IPS-18c (cell line): ENCODE measurements around the gene PRSS23.
"Not testable (repeated sequence)": the region's sequence is repeated elsewhere in the genome, so short reads cannot be mapped to it uniquely, and the experiment has no call there.

ENCODE experiments used
- H3K4me3 ChIP-seq: 2 replicates; pipeline ENCODE4 v1.7.0; 2013; ENCODE audit warnings: low read depth, mild to moderate bottlenecking, low read length, moderate library complexity; ENCODE audit not compliant: insufficient read depth
- H3K9me3 ChIP-seq: one replicate; pipeline ENCODE4 v1.6.1; 2013; ENCODE audit warnings: mild to moderate bottlenecking, low read length, moderate library complexity; ENCODE audit not compliant: control insufficient read depth, insufficient read depth

The PRSS23 gene

GRCh38 chr11:86804951-86805350 is 4.6 kb downstream of the PRSS23 start:
- H3K4me3 ChIP-seq = no peak overlapping the region
- no peaks in the 10 kb centered on the region for H3K9me3 ChIP-seq

DNA sequence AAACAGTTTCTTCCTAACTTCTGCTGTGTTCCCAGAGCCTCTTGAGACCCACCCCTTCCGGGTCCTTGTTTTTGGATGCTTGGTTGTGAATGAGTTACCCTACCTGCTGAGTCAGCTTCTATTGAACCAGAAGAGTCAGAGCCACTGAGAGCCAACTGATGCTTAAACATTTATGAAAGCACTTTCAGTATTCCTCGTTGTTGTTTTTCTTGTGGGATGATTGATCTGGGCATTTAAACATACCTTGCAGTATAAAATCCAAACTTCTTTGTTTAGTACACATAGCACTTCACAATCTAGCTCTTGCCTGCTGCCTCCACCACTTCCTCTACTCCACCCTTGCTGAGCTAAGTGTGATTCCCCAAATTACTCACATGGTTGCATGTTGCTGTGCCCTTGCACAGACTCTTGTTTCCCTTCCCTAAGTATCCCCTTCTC is 5.5 kb downstream of the PRSS23 start:
- Histone ChIP-seq H3K9me3 (no peaks in the 10 kb centered on the region), H3K4me3 (no peak overlapping the region)

DNA sequence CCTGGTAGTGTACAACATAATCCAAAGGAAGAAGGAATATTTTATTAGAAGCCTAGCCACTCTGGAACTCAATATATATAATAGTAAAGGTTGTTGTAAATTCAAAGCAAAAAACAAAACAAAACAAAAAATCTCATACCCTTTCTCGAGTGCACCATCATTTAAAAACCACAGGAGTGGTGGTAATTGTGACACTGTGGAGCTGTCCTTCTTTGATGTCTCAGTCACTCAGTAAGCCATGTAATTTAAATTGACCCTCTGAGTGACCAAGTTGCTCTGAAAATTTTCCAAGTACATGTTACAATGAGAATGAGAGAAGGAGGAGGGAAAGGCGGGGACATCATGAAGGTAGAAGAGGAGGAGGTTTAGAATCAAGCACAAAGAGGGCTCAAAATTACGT is 6.6 kb downstream of the PRSS23 start:
- H3K4me3 ChIP-seq = no peak overlapping the region
- no peaks in the 10 kb centered on the region for H3K9me3 ChIP-seq

DNA sequence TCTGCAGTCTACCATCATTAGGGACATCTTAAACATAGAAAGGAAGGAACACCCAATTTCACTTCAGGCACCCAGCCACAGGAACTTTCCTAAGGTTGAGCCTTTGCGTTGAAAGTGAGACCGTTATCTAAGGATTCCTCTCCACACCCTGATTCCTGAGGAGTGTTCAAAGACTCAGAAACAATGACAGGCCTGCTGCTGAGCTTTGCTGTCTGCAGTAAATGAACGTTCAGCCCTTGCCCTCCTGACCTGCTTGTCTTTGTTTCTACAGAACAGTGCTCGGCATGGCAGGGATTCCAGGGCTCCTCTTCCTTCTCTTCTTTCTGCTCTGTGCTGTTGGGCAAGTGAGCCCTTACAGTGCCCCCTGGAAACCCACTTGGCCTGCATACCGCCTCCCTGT is 7.0 kb downstream of the PRSS23 start:
- Histone ChIP-seq H3K4me3 (no peak overlapping the region), H3K9me3 (no peaks in the 10 kb centered on the region)

- Histone ChIP-seq H3K4me3 (no peak overlapping the region), H3K9me3 (no peaks in the 10 kb centered on the region)
These were observed 9.2 kb downstream of the PRSS23 start for GRCh38 chr11:86809561-86809960.

DNA sequence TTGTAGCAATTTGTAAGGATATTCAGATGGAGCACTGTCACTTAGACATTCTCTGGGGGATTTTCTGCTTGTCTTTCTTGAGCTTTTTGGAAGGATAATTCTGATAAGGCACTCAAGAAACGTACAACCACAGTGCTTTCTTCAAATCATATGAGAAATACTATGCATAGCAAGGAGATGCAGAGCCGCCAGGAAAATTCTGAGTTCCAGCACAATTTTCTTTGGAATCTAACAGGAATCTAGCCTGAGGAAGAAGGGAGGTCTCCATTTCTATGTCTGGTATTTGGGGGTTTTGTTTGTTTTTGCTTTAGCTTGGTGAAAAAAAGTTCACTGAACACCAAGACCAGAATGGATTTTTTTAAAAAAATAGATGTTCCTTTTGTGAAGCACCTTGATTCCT is 9.9 kb downstream of the PRSS23 start:
- Histone ChIP-seq H3K9me3 (no peaks in the 10 kb centered on the region), H3K4me3 (no peak overlapping the region)

- Histone ChIP-seq H3K9me3 (no peaks in the 10 kb centered on the region), H3K4me3 (no peak overlapping the region)
These were observed 11.4 kb downstream of the PRSS23 start for GRCh38 chr11:86811637-86812321.

DNA sequence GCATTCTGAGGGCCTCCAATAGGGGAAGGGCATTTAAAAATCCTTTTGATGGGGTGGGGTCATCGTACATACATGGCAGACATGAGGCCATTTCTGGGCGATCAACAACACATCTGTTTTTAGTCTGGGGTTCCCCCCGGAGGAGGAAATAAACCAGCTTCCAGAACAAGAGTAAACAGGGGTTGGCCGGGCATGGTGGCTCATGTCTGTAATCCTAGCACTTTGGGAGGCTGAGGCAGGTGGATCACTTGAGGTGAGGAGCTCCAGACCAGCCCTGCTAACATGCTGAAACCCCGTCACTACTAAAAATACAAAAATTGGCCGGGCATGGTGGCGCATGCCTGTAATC is 12.0 kb downstream of the PRSS23 start:
- H3K4me3 ChIP-seq = no peak overlapping the region
- no peaks in the 10 kb centered on the region for H3K9me3 ChIP-seq

- no peak overlapping the region for H3K4me3 ChIP-seq
- H3K9me3 ChIP-seq = peaks cover 2% of the 10 kb centered on the region
These were observed 12.6 kb downstream of the PRSS23 start for GRCh38 chr11:86812981-86813380.

DNA sequence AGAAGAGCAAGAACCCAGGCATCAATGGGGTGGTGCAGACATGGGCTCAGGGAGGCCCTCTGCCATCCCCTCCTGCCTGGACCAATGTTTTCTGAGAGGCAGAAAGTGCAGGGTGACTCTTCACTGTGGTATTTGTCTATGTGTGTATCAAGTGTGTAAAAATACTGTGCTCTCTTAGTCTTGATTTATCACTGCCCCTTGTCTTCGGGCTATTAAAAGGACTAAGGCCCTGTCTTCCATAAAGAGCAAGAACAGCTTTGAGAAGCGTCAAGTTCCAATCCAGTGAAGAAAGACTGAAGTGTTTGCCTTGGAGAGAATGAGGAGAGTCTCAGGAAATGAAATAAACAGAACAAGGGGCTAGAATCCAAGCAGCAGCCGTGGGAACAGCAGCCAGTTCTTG is 14.4 kb downstream of the PRSS23 start:
- Histone ChIP-seq H3K9me3 (peaks cover 2% of the 10 kb centered on the region), H3K4me3 (no peak overlapping the region)

DNA sequence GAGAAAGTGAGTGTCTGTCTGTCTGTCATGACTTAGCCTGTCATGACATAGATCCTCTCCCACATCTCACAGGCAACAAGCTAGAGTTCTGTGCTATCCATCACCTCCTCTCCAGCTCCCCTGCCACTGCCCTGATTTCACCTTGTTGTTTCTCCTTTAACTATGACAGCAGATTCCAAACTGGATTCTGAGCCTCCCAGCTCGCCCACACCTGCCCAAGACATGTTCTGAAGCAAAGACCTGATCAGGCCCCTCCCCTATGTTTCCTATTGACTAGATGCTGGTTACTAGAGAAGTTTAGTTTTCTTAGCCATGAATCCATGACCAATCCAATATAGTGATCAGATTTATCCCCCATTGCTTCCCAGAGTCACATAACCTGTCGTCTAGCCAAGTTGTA is 15.4 kb downstream of the PRSS23 start:
- no peak overlapping the region for H3K4me3 ChIP-seq
- peaks cover 2% of the 10 kb centered on the region for H3K9me3 ChIP-seq

DNA sequence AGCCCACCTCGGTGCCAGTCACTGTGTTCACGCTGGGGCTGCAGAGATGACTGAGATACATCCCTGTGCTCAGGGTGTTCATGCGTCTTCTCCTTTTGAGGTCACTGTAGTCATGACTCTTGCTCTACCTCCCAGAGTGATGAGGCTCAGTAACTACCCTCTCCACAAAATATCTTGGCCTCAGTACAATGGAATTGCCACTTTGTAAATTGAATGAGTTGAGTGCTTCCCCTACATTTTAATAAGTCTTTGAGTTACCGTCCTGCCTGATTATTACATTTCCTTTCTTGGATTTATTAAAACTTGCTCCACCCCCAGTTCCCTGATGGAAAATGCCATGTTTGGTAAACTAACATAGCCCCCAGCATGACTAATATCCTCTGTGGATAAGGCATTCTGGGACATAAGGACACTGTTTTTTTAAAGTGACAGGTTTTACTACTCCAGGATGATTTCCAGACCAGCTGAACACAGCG is 15.9 kb downstream of the PRSS23 start:
- Histone ChIP-seq H3K4me3 (no peak overlapping the region), H3K9me3 (peaks cover 2% of the 10 kb centered on the region)

DNA sequence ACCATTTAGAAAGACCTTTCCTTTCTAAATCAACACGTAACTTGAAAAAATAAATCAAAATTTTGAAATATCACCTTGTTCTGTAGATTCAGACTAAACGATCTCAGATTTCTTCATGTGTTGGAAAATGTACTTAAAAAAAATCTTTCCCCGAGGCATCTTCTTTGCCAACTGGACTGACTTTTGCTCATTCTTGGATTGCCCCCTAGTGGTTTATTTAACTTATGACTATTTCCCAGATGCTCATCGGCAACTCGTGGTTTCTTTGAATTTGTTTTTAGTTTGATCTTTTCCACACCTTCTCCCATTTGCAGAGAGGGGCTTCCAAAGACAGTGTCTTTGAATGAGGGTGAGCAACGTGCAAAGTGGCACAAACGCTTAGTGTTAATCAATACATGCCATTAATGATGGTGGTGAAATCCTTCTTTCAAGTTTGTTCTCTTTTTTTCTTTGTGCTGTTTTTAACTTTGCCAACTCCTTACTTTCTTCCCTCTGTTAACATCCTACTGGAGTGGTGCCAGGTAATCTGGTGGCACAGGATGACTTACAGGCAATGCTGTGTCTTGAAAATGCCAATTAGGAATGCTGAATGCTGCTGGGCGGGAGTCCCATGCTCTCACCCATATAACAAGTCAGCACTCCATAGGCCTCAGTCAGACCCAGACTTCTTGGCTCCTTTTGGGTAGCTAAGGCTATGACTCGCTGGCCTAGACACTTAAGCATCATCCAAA is 18.3 kb downstream of the PRSS23 start:
- H3K9me3 ChIP-seq = peaks cover 2% of the 10 kb centered on the region
- H3K4me3 ChIP-seq = no peak overlapping the region

DNA sequence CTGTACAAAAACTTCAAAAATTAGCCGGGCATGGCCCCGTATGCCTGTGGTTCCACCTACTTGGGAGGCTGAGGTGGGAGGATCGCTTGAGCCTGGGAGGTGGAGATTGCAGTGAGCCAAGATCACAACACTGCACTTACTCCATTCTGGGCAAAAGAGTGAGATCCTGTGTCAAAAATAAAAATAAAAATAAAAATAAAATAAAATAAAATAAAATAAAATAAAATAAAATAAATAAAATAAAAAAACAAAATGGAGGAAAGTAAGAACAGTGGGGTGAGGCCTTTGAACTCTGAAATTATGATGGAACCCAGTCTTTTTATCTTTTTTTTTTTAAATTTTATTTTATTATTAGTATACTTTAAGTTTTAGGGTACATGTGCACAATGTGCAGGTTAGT is 23.8 kb downstream of the PRSS23 start:
- H3K9me3 ChIP-seq, H3K4me3 ChIP-seq: not testable (repeated sequence)

- not testable (repeated sequence) for H3K9me3 ChIP-seq, H3K4me3 ChIP-seq
These were observed 34.0 kb downstream of the PRSS23 start for GRCh38 chr11:86834376-86834775.

- not testable (repeated sequence) for H3K4me3 ChIP-seq
These were observed 44.6 kb downstream of the PRSS23 start for GRCh38 chr11:86844762-86845508.

DNA sequence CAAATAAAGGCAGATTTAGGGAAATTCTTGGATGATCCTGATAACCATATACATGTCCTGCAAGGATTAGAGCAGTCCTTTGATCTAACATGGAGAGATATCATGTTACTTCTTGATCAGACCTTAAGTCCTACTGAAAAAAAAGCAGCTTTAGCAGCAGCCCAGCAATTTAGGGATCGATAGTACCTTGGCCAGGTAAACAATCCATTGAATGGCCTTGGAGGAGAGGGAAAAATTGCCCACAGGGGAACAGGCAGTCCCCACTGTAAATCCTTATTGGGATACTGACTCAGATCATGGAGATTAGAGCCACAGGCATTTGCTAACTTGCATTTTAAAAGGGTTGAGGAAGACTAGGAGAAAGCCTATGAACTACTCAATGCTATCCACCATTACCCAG is 47.8 kb downstream of the PRSS23 start:
- no peaks in the 10 kb centered on the region for H3K9me3 ChIP-seq

More at GRCh38 chr11:86844762-86845508, 44.6 kb downstream of the PRSS23 start:
- H3K9me3 ChIP-seq = not testable (repeated sequence)

GRCh38 chr11:86849679-86850078 is 49.3 kb downstream of the PRSS23 start:
- no peaks in the 10 kb centered on the region for H3K9me3 ChIP-seq

More for the DNA sequence above, 47.8 kb downstream of the PRSS23 start:
- no peak overlapping the region for H3K4me3 ChIP-seq

More at GRCh38 chr11:86849679-86850078, 49.3 kb downstream of the PRSS23 start:
- no peak overlapping the region for H3K4me3 ChIP-seq
